Mammary epithelial cell (primary cell): ENCODE measurements around the gene SUPT4H1.

Experiments used
- CTCF ChIP-seq, 2 donors: IDR thresholded peaks in 1 of 2; conservative IDR thresholded peaks in 1 of 2; 2 replicates each; pipeline ENCODE4 v1.5.1; 2011 to 2012; ENCODE audit warnings: inconsistent platforms in 2 of 2, low read length in 2 of 2, mild to moderate bottlenecking in 2 of 2, control low read depth in 1 of 2, low read depth in 1 of 2; ENCODE audit not compliant: insufficient read depth in 1 of 2; ENCODE audit errors: extremely low read depth in 1 of 2
- EZH2 ChIP-seq: IDR thresholded peaks from 2 replicates; pipeline ENCODE4 v1.6.1; 2012; ENCODE audit warnings: low read length, inconsistent platforms, borderline replicate concordance

GRCh38 chr17:58302919-58303585 lies 48.9 kb downstream of the SUPT4H1 start:
- TF ChIP-seq CTCF (conservative IDR thresholded peaks at IDR 0.05 in 1 of 2, IDR thresholded peaks at IDR 0.05 in 1 of 2; ENCODE audit: extremely low read depth in 1 of 2, insufficient read depth in 1 of 2, low read depth in 1 of 2, low read length in 2 of 2) = no peak
- TF ChIP-seq EZH2 = no peak
